GM21360 (cell line): ENCODE data around the gene SLC48A1.

Experiments used
- ATAC-seq: cut with Tn5 transposase; IDR thresholded peaks from one replicate; pipeline ENCODE4 v1.9.1; 2021; ENCODE audit warnings: mild to moderate bottlenecking, moderate library complexity; ENCODE audit not compliant: unreplicated experiment

The SLC48A1 gene

GRCh38 chr12:47773062-47773857 is at the start of gene SLC48A1:
Gene SLC48A1 (plus strand): TSS chr12:47773238. CDS start chr12:47773305, 67 bp downstream.
- peak; percentile 82 for ATAC-seq

- no peak for ATAC-seq
Observed at GRCh38 chr12:47725091-47725772, 47.8 kb upstream of the SLC48A1 start, which contains the start of gene ENDOU. Gene ENDOU (minus strand): TSS chr12:47725490. CDS start chr12:47725413, 77 bp downstream.

- peak; percentile 78 for ATAC-seq
Observed at GRCh38 chr12:47725893-47726292, 47.1 kb upstream of the SLC48A1 start.

- no peak for ATAC-seq
Observed at GRCh38 chr12:47729233-47729632, 43.8 kb upstream of the SLC48A1 start.

- no peak for ATAC-seq
Observed at GRCh38 chr12:47730341-47730744, 42.7 kb upstream of the SLC48A1 start.

- ATAC-seq: no peak
Observed at GRCh38 chr12:47731723-47732122, 41.3 kb upstream of the SLC48A1 start.

GRCh38 chr12:47732504-47732903 is 40.5 kb upstream of the SLC48A1 start:
- no peak for ATAC-seq

GRCh38 chr12:47733142-47733541 is 39.9 kb upstream of the SLC48A1 start:
- no peak for ATAC-seq

GRCh38 chr12:47734725-47735480 is 38.1 kb upstream of the SLC48A1 start:
- ATAC-seq: no peak

GRCh38 chr12:47735649-47736048 is 37.4 kb upstream of the SLC48A1 start:
- no peak for ATAC-seq

- no peak for ATAC-seq
Observed at GRCh38 chr12:47736216-47736615, 36.8 kb upstream of the SLC48A1 start.

GRCh38 chr12:47736877-47737676 is 36.0 kb upstream of the SLC48A1 start:
- ATAC-seq: no peak

- no peak for ATAC-seq
Observed at GRCh38 chr12:47737936-47738594, 35.0 kb upstream of the SLC48A1 start.

GRCh38 chr12:47739297-47739696 is 33.7 kb upstream of the SLC48A1 start:
- no peak for ATAC-seq

GRCh38 chr12:47739979-47740378 is 33.1 kb upstream of the SLC48A1 start:
- ATAC-seq: no peak

GRCh38 chr12:47740606-47741339 is 32.3 kb upstream of the SLC48A1 start:
- no peak for ATAC-seq

- no peak for ATAC-seq
Observed at GRCh38 chr12:47741340-47741703, 31.7 kb upstream of the SLC48A1 start.

- ATAC-seq: no peak
Observed at GRCh38 chr12:47742253-47742825, 30.7 kb upstream of the SLC48A1 start.

GRCh38 chr12:47743311-47743860 is 29.7 kb upstream of the SLC48A1 start:
- ATAC-seq: no peak
